HepG2 (cell line): ENCODE measurements around the gene C1orf146. TPM values are rescaled to one million over a fixed set of nuclear protein-coding genes. Genes with fewer than 3 reads are reported as not detected.

Source experiments
- ATAC-seq: fragments of 200-7000 bp; cut with Tn5 transposase; 3 replicates; pipeline ENCODE4 v1.9.1; 2020; ENCODE audit warnings: mild to moderate bottlenecking, moderate library complexity
- BruUV-seq: library from RNA; stranded (reverse); fragments of 400-500 nt; replicated peaks from 2 replicates; lab custom pipeline; 2021; lab: Mats Ljungman, UMichigan
- CTCF ChIA-PET: fragments of 300-600 bp; formaldehyde crosslinking; extraction: SDS; loops from one replicate; lab custom pipeline; 2021; ENCODE audit warnings: low total read pairs, inconsistent platforms, low intra/inter-chr PET ratio; lab: Yijun Ruan, JAX
- POLR2A ChIA-PET: fragments of 350-600 bp; sonication (Branson Sonifier 250); formaldehyde crosslinking; loops from one replicate; lab custom pipeline; 2020; ENCODE audit warnings: antibody characterized with exemption, inconsistent platforms; lab: Yijun Ruan, JAX
- DNase-seq: peaks from one replicate; pipeline ENCODE4 v3.0.0-alpha.2; 2015; ENCODE audit warnings: low spot score
- FAIRE-seq: peaks from 3 replicates; lab custom pipeline; 2011; peaks lifted over from hg19 to GRCh38; lab: Jason Lieb, UNC
- H2AFZ ChIP-seq: one replicate; pipeline ENCODE4 v1.6.1; 2011; ENCODE audit warnings: low read length, inconsistent platforms
- H3K27ac ChIP-seq: fragments of 300-600 bp; 3 replicates; pipeline ENCODE4 v1.8.0; 2011; ENCODE audit warnings: mixed run types, mild to moderate bottlenecking, mixed read lengths, low read length, inconsistent platforms; ENCODE audit not compliant: insufficient read depth; ENCODE audit errors: extremely low read length
- H3K27me3 ChIP-seq, 2 experiments: fragments of 200-600 bp in 1 of 2; 2 replicates in 1 of 2; 3 replicates in 1 of 2; pipeline versions ENCODE4 v1.6.0 to v1.8.0; 2011; ENCODE audit warnings: low read length in 2 of 2, mild to moderate bottlenecking in 2 of 2, moderate library complexity in 2 of 2, inconsistent platforms in 1 of 2; ENCODE audit not compliant: insufficient read depth in 2 of 2, control insufficient read depth in 1 of 2
- H3K36me3 ChIP-seq, 2 experiments: fragments of 200-600 bp in 1 of 2; replicated peaks in 1 of 2; 2 replicates in 1 of 2; 3 replicates in 1 of 2; pipeline versions ENCODE4 v1.5.1 to v1.8.0; 2011; ENCODE audit warnings: low read length in 2 of 2, inconsistent platforms in 1 of 2; ENCODE audit not compliant: insufficient read depth in 2 of 2, control insufficient read depth in 1 of 2
- H3K4me1 ChIP-seq: 2 replicates; pipeline ENCODE4 v1.5.1; 2012; ENCODE audit warnings: low read length, inconsistent platforms; ENCODE audit not compliant: insufficient read depth
- H3K4me2 ChIP-seq: 2 replicates; pipeline ENCODE4 v1.6.0; 2011; ENCODE audit warnings: low read depth, low read length, inconsistent platforms
- H3K4me3 ChIP-seq, 3 experiments: fragments of 200-600 bp in 1 of 3; sonication (generic), shearing (Covaris generic) in 1 of 3; replicated peaks in 1 of 3; 2 replicates each; pipeline ENCODE4 v1.5.1; 2011 to 2016; ENCODE audit warnings: low read length in 3 of 3, inconsistent platforms in 2 of 3, low read depth in 2 of 3, mild to moderate bottlenecking in 2 of 3, control low read depth in 1 of 3, mixed read lengths in 1 of 3; ENCODE audit not compliant: insufficient read depth in 1 of 3
- H3K79me2 ChIP-seq: one replicate; pipeline ENCODE4 v1.6.1; 2011; ENCODE audit warnings: low read length, inconsistent platforms; ENCODE audit not compliant: insufficient read depth
- H3K9ac ChIP-seq: 2 replicates; pipeline ENCODE4 v1.6.0; 2011; ENCODE audit warnings: mild to moderate bottlenecking, low read depth, low read length, inconsistent platforms; ENCODE audit not compliant: insufficient read depth
- H3K9me3 ChIP-seq: 2 replicates; pipeline ENCODE4 v1.5.1; 2012; ENCODE audit warnings: mild to moderate bottlenecking, low read length
- H4K20me1 ChIP-seq: 2 replicates; pipeline ENCODE4 v1.6.0; 2011; ENCODE audit warnings: inconsistent platforms, mild to moderate bottlenecking, low read length, moderate library complexity; ENCODE audit not compliant: insufficient read depth
- ZNF292 ChIP-seq: sonication (generic); formaldehyde crosslinking; IDR thresholded peaks from 2 replicates; pipeline ENCODE4 v1.8.1; 2022; ENCODE audit warnings: mild to moderate bottlenecking, low read depth, missing genetic modification reagents, borderline replicate concordance
- WGBS: methylation state at CpG from one replicate; pipeline ENCODE4 v1.1.6; 2017; ENCODE audit warnings: low lambda C conversion rate; 5-methylcytosine and 5-hydroxymethylcytosine counted together
- in situ Hi-C: cut with HindIII; loops from 2 replicates; pipeline ENCODE4 v1.10.0; 2017; ENCODE audit warnings: low pct_unique_long_range_greater_than_20kb; ENCODE audit not compliant: extremely low pct_ligation_motif_present
- intact Hi-C: fragments of 100-400 bp; cut with micrococcal nuclease; formaldehyde crosslinking; loops from one replicate; pipeline ENCODE4 v1.10.0; 2022; ENCODE audit not compliant: unreplicated experiment
- polyA plus RNA-seq, 8 experiments: library from polyadenylated mRNA; depleted of rRNA in 3 of 8; stranded (reverse) in 7 of 8; unstranded in 1 of 8; fragments of >200 nt; fragmentation: Illumina TruSeq in 4 of 8; extraction: Trizol in 4 of 8; gene quantifications; 2 replicates each; pipeline versions ENCODE4 v1.2.1 to v1.2.3, GENCODE V29; 2011 to 2016; ENCODE audit warnings: low read depth in 4 of 8, missing spikeins in 1 of 8, mixed read lengths in 1 of 8; ENCODE audit not compliant: insufficient read depth in 1 of 8
- total RNA-seq, 5 experiments: library from RNA; depleted of rRNA; stranded (reverse); fragments of >200 nt; fragmentation: Illumina TruSeq; extraction: Trizol; gene quantifications; 2 replicates each; pipeline ENCODE4 v1.2.3, GENCODE V29; 2016; ENCODE audit warnings: low read depth in 1 of 5
- TF ChIP-seq, protein P1 (sequence below): sonication (generic); formaldehyde crosslinking; IDR thresholded peaks from 2 replicates; pipeline ENCODE4 v1.8.1; 2023; ENCODE audit warnings: mild to moderate bottlenecking, missing genetic modification reagents
- TF ChIP-seq, protein P2 (sequence below): sonication (generic); formaldehyde crosslinking; IDR thresholded peaks from 2 replicates; pipeline ENCODE4 v1.5.0; 2020; ENCODE audit warnings: mild to moderate bottlenecking, missing genetic modification reagents, borderline replicate concordance

C1orf146 gene
- total and polyA plus RNA-seq, 2 of the 13 experiments (the other 11 are each of a cell fraction or from before 2014, with no cell fraction given) = not detected

DNA sequence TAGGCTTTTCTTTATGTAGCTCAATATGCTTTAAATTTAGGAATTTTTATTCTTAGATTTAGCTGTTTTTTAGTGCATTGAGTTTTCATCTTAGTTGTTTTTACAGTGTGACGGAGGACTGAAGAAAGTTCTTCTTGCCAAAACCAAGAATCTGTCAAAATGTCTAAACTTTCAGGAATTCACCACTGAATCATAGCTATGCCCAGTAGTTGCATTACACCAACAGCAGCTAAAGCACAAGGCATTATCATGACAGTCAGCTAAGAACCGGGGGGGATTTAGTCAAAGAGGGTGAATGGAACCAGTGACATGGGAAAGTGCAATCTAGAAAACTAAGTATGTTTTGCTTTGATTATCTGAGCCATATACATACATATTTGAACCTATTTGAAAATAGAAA is 6.5 kb upstream of the C1orf146 start:
- H3K36me3 ChIP-seq = no peaks in the 10 kb centered on the region
- H3K4me3 ChIP-seq = no peak overlapping the region
- no peak for DNase-seq
- no peaks in the 10 kb centered on the region for H3K4me1 ChIP-seq
- no peaks in the 10 kb centered on the region for H4K20me1 ChIP-seq
- H3K9me3 ChIP-seq = peaks cover 4% of the 10 kb centered on the region; the same call in 1 of the 2 replicates
- POLR2A ChIA-PET = no interaction called here
- no TSS peak for BruUV-seq
- H3K79me2 ChIP-seq = no peaks in the 10 kb centered on the region
- CTCF ChIA-PET = no interaction called here
- TF ChIP-seq, protein P1, sequence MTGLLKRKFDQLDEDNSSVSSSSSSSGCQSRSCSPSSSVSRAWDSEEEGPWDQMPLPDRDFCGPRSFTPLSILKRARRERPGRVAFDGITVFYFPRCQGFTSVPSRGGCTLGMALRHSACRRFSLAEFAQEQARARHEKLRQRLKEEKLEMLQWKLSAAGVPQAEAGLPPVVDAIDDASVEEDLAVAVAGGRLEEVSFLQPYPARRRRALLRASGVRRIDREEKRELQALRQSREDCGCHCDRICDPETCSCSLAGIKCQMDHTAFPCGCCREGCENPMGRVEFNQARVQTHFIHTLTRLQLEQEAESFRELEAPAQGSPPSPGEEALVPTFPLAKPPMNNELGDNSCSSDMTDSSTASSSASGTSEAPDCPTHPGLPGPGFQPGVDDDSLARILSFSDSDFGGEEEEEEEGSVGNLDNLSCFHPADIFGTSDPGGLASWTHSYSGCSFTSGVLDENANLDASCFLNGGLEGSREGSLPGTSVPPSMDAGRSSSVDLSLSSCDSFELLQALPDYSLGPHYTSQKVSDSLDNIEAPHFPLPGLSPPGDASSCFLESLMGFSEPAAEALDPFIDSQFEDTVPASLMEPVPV (CRISPR knock-in tag) = no peak
- no peak for TF ChIP-seq ZNF292 (CRISPR knock-in tag)
- TF ChIP-seq, protein P2, sequence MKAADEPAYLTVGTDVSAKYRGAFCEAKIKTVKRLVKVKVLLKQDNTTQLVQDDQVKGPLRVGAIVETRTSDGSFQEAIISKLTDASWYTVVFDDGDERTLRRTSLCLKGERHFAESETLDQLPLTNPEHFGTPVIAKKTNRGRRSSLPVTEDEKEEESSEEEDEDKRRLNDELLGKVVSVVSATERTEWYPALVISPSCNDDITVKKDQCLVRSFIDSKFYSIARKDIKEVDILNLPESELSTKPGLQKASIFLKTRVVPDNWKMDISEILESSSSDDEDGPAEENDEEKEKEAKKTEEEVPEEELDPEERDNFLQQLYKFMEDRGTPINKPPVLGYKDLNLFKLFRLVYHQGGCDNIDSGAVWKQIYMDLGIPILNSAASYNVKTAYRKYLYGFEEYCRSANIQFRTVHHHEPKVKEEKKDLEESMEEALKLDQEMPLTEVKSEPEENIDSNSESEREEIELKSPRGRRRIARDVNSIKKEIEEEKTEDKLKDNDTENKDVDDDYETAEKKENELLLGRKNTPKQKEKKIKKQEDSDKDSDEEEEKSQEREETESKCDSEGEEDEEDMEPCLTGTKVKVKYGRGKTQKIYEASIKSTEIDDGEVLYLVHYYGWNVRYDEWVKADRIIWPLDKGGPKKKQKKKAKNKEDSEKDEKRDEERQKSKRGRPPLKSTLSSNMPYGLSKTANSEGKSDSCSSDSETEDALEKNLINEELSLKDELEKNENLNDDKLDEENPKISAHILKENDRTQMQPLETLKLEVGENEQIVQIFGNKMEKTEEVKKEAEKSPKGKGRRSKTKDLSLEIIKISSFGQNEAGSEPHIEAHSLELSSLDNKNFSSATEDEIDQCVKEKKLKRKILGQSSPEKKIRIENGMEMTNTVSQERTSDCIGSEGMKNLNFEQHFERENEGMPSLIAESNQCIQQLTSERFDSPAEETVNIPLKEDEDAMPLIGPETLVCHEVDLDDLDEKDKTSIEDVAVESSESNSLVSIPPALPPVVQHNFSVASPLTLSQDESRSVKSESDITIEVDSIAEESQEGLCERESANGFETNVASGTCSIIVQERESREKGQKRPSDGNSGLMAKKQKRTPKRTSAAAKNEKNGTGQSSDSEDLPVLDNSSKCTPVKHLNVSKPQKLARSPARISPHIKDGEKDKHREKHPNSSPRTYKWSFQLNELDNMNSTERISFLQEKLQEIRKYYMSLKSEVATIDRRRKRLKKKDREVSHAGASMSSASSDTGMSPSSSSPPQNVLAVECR (CRISPR knock-in tag) = no peak
- TF ChIP-seq, all 625 proteins: peak for 0
- Histone ChIP-seq H3K9ac (no peak overlapping the region), H2AFZ (no peak overlapping the region), H3K27me3 (no peaks in the 10 kb centered on the region; a peak in 2 of 5 replicates), H3K4me2 (no peak overlapping the region), H3K27ac (no peak overlapping the region)
- intact Hi-C loops (no loop called here), in situ Hi-C loops (no loop called here)
- WGBS = 56% methylated on average over 2 of the region's 2 CpGs
- ATAC-seq (no peak), FAIRE-seq (no peak)
